GM19468 (cell line): ENCODE measurements around the gene CDK2AP2.
A peak's percentile ranks its signal among the peaks of the same experiment; 100 is the strongest.
"Not testable (repeated sequence)": the region's sequence is repeated elsewhere in the genome, so short reads cannot be mapped to it uniquely, and the experiment has no call there.

Experiments used
- ATAC-seq: cut with Tn5 transposase; IDR thresholded peaks from one replicate; pipeline ENCODE4 v1.9.1; 2021; ENCODE audit warnings: mild to moderate bottlenecking, moderate library complexity, moderate number of reproducible peaks; ENCODE audit not compliant: unreplicated experiment; ENCODE audit errors: extremely low read depth

Gene CDK2AP2

GRCh38 chr11:67507864-67508485 is at the start of gene CDK2AP2:
Gene CDK2AP2, minus strand, starts transcription at chr11:67508162. Its CDS starts 80 bp downstream, at chr11:67508082.
- ATAC-seq: peak; percentile 64

- no peak for ATAC-seq
These were observed 48.3 kb upstream of the CDK2AP2 start for GRCh38 chr11:67556244-67556643.

- not testable (repeated sequence) for ATAC-seq
These were observed 43.7 kb upstream of the CDK2AP2 start for GRCh38 chr11:67551697-67552096.

GRCh38 chr11:67551127-67551526 is 43.2 kb upstream of the CDK2AP2 start:
- no peak for ATAC-seq

GRCh38 chr11:67548555-67549110 is 40.7 kb upstream of the CDK2AP2 start:
- no peak for ATAC-seq

GRCh38 chr11:67548112-67548511 is 40.1 kb upstream of the CDK2AP2 start:
- ATAC-seq: not testable (repeated sequence)

GRCh38 chr11:67545280-67545679 is 37.3 kb upstream of the CDK2AP2 start:
- ATAC-seq: no peak

- no peak for ATAC-seq
These were observed 36.8 kb upstream of the CDK2AP2 start for GRCh38 chr11:67544616-67545242.

- ATAC-seq: no peak
These were observed 35.6 kb upstream of the CDK2AP2 start for GRCh38 chr11:67543585-67543984.

GRCh38 chr11:67542971-67543370 is 35.0 kb upstream of the CDK2AP2 start:
- no peak for ATAC-seq

- ATAC-seq: no peak
These were observed 34.2 kb upstream of the CDK2AP2 start for GRCh38 chr11:67542169-67542568.

- no peak for ATAC-seq
These were observed 33.2 kb upstream of the CDK2AP2 start for GRCh38 chr11:67541198-67541597.

GRCh38 chr11:67539550-67539949 is 31.6 kb upstream of the CDK2AP2 start:
- ATAC-seq: no peak

- ATAC-seq: no peak
These were observed 31.0 kb upstream of the CDK2AP2 start for GRCh38 chr11:67538823-67539505.

- no peak for ATAC-seq
These were observed 30.3 kb upstream of the CDK2AP2 start for GRCh38 chr11:67538306-67538705.

GRCh38 chr11:67535561-67535960 is 27.6 kb upstream of the CDK2AP2 start:
- ATAC-seq: no peak

- ATAC-seq: no peak
These were observed 26.2 kb upstream of the CDK2AP2 start for GRCh38 chr11:67534070-67534679.

- ATAC-seq: no peak
These were observed 24.9 kb upstream of the CDK2AP2 start for GRCh38 chr11:67532889-67533288.

GRCh38 chr11:67530282-67530592 is 22.3 kb upstream of the CDK2AP2 start:
- ATAC-seq: no peak

- ATAC-seq: no peak
These were observed 20.4 kb upstream of the CDK2AP2 start for GRCh38 chr11:67528376-67528775.
